Measurements from ENCODE around the gene RASGEF1B.

- TF ChIP-seq CTCF (conservative IDR thresholded peaks at IDR 0.05; ENCODE audit: low read depth, low read length) (no peak), EZH2phosphoT487 (IDR thresholded peaks at IDR 0.05; ENCODE audit: borderline replicate concordance, low read length) (no peak), EZH2 (IDR thresholded peaks at IDR 0.05; ENCODE audit: low read length, unreplicated experiment) (no peak)
Observed at GRCh38 chr4:81457345-81457744, 14.4 kb downstream of the RASGEF1B start.

Measured in PC-3 (cell line).